ENCODE results near the gene DSCAM. TPM values are rescaled to one million over a fixed set of nuclear protein-coding genes. Genes with fewer than 3 reads are reported as not detected.

The DSCAM gene
- total RNA-seq, 3 donors from 2014 or later (not counting 1 experiment from before 2014, with no cell fraction given), result not detected

GRCh38 chr21:40717028-40717427, 129.9 kb downstream of the DSCAM start:
- DNase-seq (no peak), ATAC-seq (no peak)
- peaks cover 7 to 9% of the 10 kb centered on the region in 2 donors for H3K9me3 Mint-ChIP-seq
- Histone ChIP-seq H3K27me3 (ENCODE audit: control insufficient read depth, insufficient read depth, low read length) (no peaks in the 10 kb centered on the region), H3K27ac (ENCODE audit: low read length) (no peak overlapping the region), H3K4me1 (ENCODE audit: control insufficient read depth, insufficient read depth, low read length) (no peaks in the 10 kb centered on the region), H3K9me3 (ENCODE audit: control insufficient read depth, insufficient read depth, low read length) (no peaks in the 10 kb centered on the region), H3K4me3 (ENCODE audit: low read length) (no peak overlapping the region), H3K36me3 (ENCODE audit: control insufficient read depth, insufficient read depth, low read length) (no peaks in the 10 kb centered on the region)
- no peak overlapping the region for H3K27ac Mint-ChIP-seq
- TF ChIP-seq CTCF (IDR thresholded peaks at IDR 0.05), result no peak
- H3K4me3 Mint-ChIP-seq, result no peak overlapping the region
- peaks cover 12% of the 10 kb centered on the region for H3K36me3 Mint-ChIP-seq
- H3K27me3 Mint-ChIP-seq (ENCODE audit: low read depth in 2 of 2), result peaks cover 0 to 2% of the 10 kb centered on the region in 2 donors
- no peaks in the 10 kb centered on the region for H3K4me1 Mint-ChIP-seq
- 83% methylated on average over 1 of the region's 3 CpGs for WGBS (ENCODE audit: insufficient coverage)
- intact Hi-C loops (cut with micrococcal nuclease), result no loop called here

GRCh38 chr21:40714536-40714935, 132.4 kb downstream of the DSCAM start:
- DNase-seq (no peak), ATAC-seq (no peak)
- Mint-ChIP-seq H3K4me1 (no peaks in the 10 kb centered on the region), H3K9me3 (peaks cover 3 to 5% of the 10 kb centered on the region in 2 donors), H3K36me3 (no peaks in the 10 kb centered on the region), H3K27me3 (ENCODE audit: low read depth in 2 of 2) (peaks cover 0 to 2% of the 10 kb centered on the region in 2 donors), H3K27ac (no peak overlapping the region), H3K4me3 (no peak overlapping the region)
- no peaks in the 10 kb centered on the region for H3K36me3 ChIP-seq (ENCODE audit: control insufficient read depth, insufficient read depth, low read length)
- no peak for TF ChIP-seq CTCF (IDR thresholded peaks at IDR 0.05)
- WGBS (ENCODE audit: insufficient coverage), result 81% methylated on average over 4 of the region's 4 CpGs
- intact Hi-C loops (cut with micrococcal nuclease), result no loop called here
- no peaks in the 10 kb centered on the region for H3K27me3 ChIP-seq (ENCODE audit: control insufficient read depth, insufficient read depth, low read length)
- no peaks in the 10 kb centered on the region for H3K4me1 ChIP-seq (ENCODE audit: control insufficient read depth, insufficient read depth, low read length)
- H3K9me3 ChIP-seq (ENCODE audit: control insufficient read depth, insufficient read depth, low read length), result no peaks in the 10 kb centered on the region
- no peak overlapping the region for H3K27ac ChIP-seq (ENCODE audit: low read length)
- H3K4me3 ChIP-seq (ENCODE audit: low read length), result no peak overlapping the region

- intact Hi-C loops (cut with micrococcal nuclease), result no loop called here
- Mint-ChIP-seq H3K36me3 (no peaks in the 10 kb centered on the region), H3K4me1 (no peaks in the 10 kb centered on the region), H3K9me3 (peaks cover 0 to 2% of the 10 kb centered on the region in 2 donors), H3K27ac (no peak overlapping the region), H3K27me3 (ENCODE audit: low read depth in 2 of 2) (no peaks in the 10 kb centered on the region), H3K4me3 (no peak overlapping the region)
- DNase-seq (no peak), ATAC-seq (no peak)
- no peaks in the 10 kb centered on the region for H3K4me1 ChIP-seq (ENCODE audit: control insufficient read depth, insufficient read depth, low read length)
- no peak overlapping the region for H3K27ac ChIP-seq (ENCODE audit: low read length)
- H3K9me3 ChIP-seq (ENCODE audit: control insufficient read depth, insufficient read depth, low read length), result peaks cover 3% of the 10 kb centered on the region
- no peak for TF ChIP-seq CTCF (IDR thresholded peaks at IDR 0.05)
- no peaks in the 10 kb centered on the region for H3K36me3 ChIP-seq (ENCODE audit: control insufficient read depth, insufficient read depth, low read length)
- no peak overlapping the region for H3K4me3 ChIP-seq (ENCODE audit: low read length)
- no peaks in the 10 kb centered on the region for H3K27me3 ChIP-seq (ENCODE audit: control insufficient read depth, insufficient read depth, low read length)
Measured at GRCh38 chr21:40707656-40708244, 139.2 kb downstream of the DSCAM start.

All from natural killer cell (primary cell).